Measurements from ENCODE around the gene CT45A8.
"Not testable (repeated sequence)": the region's sequence is repeated elsewhere in the genome, so short reads cannot be mapped to it uniquely, and the experiment has no call there.

The CT45A8 gene, protein sequence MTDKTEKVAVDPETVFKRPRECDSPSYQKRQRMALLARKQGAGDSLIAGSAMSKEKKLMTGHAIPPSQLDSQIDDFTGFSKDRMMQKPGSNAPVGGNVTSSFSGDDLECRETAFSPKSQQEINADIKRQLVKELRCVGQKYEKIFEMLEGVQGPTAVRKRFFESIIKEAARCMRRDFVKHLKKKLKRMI

GRCh38 chrX:135854438-135854837, at the start of gene CT45A8:
Gene CT45A8 (minus strand): TSS chrX:135854538. CDS start chrX:135850783, 3,755 bp downstream.
- not testable (repeated sequence) for DNase-seq (ENCODE audit: low read depth in 1 of 2, low spot score in 1 of 2)

GRCh38 chrX:135893294-135893817, 39.0 kb upstream of the CT45A8 start, which contains the start of the genes CT45A10 and SAGE1:
Gene CT45A10 (minus strand): TSS chrX:135893444. CDS start chrX:135885344, 8,100 bp downstream.
Gene SAGE1 (plus strand): TSS chrX:135893716. CDS start chrX:135896243, 2,527 bp downstream.
- DNase-seq (ENCODE audit: low read depth in 1 of 2, low spot score in 1 of 2): no peak

- no peak for DNase-seq (ENCODE audit: low read depth in 1 of 2, low spot score in 1 of 2)
Observed at GRCh38 chrX:135892781-135893180, 38.4 kb upstream of the CT45A8 start.

- no peak for DNase-seq (ENCODE audit: low read depth in 1 of 2, low spot score in 1 of 2)
Observed at GRCh38 chrX:135890087-135890585, 35.8 kb upstream of the CT45A8 start.

DNA sequence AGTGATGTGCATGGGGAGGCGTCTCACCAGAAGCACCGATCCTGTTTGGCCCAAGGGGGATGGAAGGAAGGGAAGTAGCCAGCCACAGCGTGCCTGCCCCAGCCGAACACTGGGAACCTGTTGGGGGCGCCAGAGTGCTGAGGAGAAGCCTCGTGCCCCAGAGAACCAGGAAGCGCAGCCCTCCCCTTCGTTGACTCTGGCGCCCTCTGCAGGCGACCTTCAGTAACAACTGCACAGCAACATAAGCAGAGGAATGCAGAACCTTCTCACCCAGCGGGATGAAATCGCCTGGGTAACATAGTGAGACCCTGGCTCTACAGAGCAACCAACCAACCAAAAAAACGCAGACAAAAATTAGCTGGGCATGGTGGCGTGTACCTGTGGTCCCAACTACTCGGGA, 34.6 kb upstream of the CT45A8 start:
- DNase-seq (ENCODE audit: low read depth in 1 of 2, low spot score in 1 of 2): not testable (repeated sequence)

DNA sequence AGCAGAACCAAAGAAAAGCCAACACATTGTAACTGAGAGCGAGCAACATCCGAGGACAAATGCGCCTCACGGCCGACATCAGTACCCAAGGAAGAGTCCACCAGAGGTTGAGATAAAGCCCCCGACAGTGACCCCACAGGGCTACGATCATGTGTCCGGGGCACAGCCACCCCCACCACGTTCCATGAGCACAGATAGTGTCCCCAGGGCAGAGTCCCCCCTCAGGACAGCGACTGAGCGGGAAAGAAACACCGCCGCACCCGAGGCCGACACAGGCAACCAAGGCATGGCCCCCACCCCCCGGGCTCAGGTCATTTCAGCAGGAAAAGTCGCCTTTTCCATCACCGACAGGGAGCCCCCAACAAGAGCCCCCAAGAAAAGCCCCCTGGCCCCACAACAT, 33.9 kb upstream of the CT45A8 start:
- not testable (repeated sequence) for DNase-seq (ENCODE audit: low read depth in 1 of 2, low spot score in 1 of 2)

DNA sequence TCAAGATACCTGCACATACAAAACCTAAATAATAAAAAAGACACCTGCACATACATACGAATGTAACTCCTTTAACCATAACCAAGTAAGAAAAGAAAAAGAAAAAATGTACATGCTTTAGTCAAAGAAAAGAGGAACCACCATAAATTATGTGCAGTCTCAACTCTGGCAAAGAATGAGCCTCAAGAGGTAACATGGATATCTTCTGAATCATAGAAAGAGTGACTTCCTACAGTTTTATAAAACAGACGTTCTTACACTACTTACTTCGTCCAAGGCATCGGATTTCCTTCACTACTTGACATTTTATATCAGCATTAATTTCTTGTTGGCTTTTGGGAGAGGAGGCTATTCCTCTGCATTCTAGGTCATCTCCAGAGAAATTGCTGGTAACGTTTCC, 28.4 kb upstream of the CT45A8 start:
- DNase-seq (ENCODE audit: low read depth in 1 of 2, low spot score in 1 of 2): not testable (repeated sequence)

GRCh38 chrX:135871712-135872111, 17.4 kb upstream of the CT45A8 start, which contains the start of gene CT45A9:
Gene CT45A9 (minus strand): TSS chrX:135871812. CDS start chrX:135868061, 3,751 bp downstream.
- DNase-seq (ENCODE audit: low read depth in 1 of 2, low spot score in 1 of 2): not testable (repeated sequence)

DNA sequence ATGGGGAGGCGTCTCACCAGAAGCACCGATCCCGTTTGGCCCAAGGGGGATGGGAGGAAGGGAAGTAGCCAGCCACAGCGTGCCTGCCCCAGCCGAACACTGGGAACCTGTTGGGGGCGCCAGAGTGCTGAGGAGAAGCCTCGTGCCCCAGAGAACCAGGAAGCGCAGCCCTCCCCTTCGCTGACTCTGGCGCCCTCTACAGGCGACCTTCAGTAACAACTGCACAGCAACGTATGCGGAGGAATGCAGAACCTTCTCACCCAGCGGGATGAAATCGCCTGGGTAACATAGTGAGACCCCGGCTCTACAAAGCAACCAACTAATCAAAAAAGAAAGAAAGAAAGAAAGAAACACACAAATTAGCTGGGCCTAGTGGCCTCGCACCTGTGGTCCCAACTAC, 17.2 kb downstream of the CT45A8 start, which contains the start of gene CT45A7:
CT45A7 (minus strand) TSS at position 101 of the 400 bp plus-strand sequence. CDS start 3,747 bp downstream, outside the sequence.
- DNase-seq (ENCODE audit: low read depth in 1 of 2, low spot score in 1 of 2): not testable (repeated sequence)

DNA sequence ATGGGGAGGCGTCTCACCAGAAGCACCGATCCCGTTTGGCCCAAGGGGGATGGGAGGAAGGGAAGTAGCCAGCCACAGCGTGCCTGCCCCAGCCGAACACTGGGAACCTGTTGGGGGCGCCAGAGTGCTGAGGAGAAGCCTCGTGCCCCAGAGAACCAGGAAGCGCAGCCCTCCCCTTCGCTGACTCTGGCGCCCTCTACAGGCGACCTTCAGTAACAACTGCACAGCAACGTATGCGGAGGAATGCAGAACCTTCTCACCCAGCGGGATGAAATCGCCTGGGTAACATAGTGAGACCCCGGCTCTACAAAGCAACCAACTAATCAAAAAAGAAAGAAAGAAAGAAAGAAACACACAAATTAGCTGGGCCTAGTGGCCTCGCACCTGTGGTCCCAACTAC, 34.4 kb downstream of the CT45A8 start, which contains the start of gene CT45A2:
CT45A2 (minus strand) TSS at position 101 of the 400 bp plus-strand sequence. CDS start 3,747 bp downstream, outside the sequence.
- DNase-seq (ENCODE audit: low read depth in 1 of 2, low spot score in 1 of 2): not testable (repeated sequence)

- not testable (repeated sequence) for DNase-seq (ENCODE audit: low read depth in 1 of 2, low spot score in 1 of 2)
Observed at GRCh38 chrX:135802687-135803086, 51.7 kb downstream of the CT45A8 start, which contains the start of gene CT45A6. Gene CT45A6 (minus strand): TSS chrX:135802787. CDS start chrX:135798993, 3,794 bp downstream.

Measured in activated CD4-positive, alpha-beta T cell treated with anti-CD3 and anti-CD28 coated beads, Interleukin-2, amount 50 U/mL, for 24 hours (primary cell).